GM12872 (cell line): ENCODE results near the gene SNAP47.

Experiments
- TF ChIP-seq, protein P1 (sequence below): IDR thresholded peaks from 3 replicates; pipeline ENCODE4 v1.5.1; 2011; ENCODE audit warnings: low read depth, mild to moderate bottlenecking, low read length, moderate library complexity; ENCODE audit not compliant: insufficient read depth

SNAP47 gene

DNA sequence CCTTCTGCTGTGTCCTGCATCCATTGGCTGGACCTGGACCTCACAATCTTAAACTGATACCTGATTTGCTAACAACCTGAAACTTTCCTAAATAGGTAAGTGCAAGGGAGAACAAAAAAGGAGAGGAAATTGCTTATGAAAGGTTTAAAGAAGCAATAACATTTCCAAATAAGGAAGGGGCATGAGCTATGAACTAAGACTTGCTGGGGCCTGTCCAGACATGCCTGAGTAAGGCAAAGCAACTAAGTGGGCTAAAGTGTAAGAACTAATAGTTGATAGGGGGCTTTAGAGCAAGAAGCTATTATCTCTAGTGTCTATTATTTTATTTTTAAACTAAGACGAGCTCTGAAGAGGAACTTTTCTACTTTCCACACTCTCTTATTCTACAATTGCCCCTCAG, 11.8 kb upstream of the SNAP47 start:
- TF ChIP-seq, protein P1, sequence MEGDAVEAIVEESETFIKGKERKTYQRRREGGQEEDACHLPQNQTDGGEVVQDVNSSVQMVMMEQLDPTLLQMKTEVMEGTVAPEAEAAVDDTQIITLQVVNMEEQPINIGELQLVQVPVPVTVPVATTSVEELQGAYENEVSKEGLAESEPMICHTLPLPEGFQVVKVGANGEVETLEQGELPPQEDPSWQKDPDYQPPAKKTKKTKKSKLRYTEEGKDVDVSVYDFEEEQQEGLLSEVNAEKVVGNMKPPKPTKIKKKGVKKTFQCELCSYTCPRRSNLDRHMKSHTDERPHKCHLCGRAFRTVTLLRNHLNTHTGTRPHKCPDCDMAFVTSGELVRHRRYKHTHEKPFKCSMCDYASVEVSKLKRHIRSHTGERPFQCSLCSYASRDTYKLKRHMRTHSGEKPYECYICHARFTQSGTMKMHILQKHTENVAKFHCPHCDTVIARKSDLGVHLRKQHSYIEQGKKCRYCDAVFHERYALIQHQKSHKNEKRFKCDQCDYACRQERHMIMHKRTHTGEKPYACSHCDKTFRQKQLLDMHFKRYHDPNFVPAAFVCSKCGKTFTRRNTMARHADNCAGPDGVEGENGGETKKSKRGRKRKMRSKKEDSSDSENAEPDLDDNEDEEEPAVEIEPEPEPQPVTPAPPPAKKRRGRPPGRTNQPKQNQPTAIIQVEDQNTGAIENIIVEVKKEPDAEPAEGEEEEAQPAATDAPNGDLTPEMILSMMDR, result no peak

DNA sequence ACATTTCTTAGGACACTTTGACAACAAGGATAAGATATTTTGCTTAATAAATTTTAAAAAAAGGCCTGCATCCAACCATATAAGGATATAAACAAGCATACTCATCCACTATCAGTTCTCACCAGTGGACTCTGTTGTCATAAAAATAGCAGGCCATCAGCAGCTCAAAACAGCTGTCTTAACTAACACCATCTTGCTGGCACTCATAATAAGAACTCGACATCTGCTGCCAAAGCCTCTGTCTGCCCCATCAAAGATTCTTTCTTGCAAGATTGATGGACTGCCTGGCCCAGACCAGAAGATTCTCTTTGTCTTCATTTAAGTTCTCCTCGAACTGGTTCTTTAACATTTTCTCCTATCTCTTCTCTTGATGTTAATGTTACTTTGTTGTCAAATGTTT, 10.2 kb upstream of the SNAP47 start:
- TF ChIP-seq, protein P1, result no peak

DNA sequence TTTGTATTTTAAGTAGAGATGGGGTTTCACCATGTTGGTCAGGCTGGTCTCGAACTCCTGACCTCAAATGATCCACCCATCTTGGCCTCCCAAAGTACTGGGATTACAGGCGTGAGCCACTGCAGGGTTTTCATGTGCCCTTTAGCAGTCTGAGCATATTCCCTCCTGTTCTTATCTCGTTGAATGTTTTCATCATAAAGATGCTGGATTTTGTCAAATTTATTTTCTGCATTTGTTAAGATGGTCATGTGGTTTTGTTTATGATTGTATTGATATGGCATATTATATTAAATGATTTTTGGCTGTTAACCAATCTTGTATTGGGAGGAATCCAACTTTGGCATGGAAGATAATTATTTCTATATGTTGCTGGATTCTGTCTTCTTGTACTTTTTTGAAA, 8.9 kb upstream of the SNAP47 start:
- TF ChIP-seq, protein P1, result no peak

DNA sequence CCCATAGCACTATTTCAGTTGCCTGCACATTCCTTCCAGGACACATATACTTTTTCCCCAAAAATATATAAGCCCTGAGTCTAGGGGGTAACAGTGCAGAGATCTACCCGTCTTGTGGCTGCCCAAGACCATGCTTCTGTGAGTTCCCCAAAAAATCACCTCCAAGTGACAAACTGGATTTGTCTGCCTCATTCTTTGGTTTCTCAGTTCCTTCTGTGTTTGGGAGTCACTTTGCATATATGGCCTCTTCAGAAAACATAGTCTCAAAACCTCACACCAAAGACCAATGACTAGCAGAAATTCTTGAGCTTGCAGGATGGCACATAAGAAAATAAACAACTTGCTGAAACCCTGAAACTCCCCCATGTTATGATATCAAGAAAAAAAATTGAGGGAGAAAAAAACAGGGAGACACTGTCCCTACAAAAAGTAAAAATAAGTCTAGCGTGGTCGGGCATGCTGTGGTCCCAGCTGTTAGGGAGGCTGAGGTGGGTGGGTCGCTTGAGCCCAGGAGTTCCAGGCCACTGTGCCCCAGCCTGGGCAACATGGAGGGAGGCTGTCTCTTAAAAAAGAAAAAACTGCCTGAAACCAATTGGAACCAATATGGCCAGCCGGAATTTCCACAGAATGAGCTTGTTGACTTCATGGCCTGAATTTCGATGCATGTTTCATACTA, 8.2 kb upstream of the SNAP47 start:
- TF ChIP-seq, protein P1, result no peak

DNA sequence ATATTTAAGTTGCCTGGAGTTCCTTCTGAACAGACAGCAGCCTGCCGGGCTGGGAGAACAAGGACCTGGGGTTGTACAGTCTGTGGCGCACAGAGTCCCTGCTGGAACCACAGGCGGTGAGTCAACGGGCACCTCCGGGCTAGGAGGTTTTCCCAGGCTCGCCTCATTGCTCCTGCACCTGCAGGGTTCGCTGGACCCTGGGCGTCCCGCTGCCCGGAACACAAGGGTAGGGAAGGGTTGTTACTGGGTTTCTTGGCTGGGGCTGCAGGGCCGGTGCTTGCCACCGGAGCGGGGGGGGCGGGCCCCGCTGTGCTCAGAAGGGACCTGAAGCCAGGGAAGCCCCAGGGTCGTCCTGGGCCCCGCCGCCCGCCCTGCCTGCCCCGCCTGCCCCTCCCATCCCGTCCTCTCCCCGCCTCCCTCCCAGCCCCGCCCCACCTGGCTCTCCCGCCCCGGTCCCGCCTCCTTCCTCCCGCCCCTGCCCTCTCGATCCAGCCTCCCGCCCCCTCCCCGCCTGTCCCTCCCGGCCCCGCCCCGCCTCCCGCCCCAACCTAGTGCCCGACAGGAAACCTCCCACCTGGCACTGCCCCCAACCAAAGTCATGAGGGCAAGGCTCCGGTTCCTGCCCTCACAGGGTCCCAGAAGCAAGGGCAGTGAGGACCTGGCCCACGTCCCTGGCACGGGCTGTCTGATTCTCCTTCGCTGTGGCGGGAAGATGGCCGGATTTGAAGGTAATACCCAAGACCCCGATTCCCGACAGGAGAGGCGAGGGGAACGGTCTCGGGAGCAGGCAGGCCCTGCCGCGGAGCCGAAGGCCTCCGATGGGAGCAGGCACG, 7.0 kb upstream of the SNAP47 start:
- TF ChIP-seq, protein P1, result no peak

DNA sequence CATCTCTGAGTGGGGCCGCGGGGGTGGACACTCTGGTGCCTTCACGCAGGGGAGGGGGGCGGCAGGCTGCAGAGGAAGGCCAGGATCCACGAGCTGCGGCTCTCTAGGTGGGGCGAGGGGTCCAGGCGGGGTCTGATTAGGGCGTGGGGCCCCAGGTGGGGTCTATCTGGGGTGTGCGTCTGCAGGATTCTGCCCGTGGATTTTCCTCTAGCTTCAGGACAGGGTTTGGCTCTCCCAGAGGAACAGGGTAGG, 6.4 kb upstream of the SNAP47 start:
- TF ChIP-seq, protein P1, result no peak

DNA sequence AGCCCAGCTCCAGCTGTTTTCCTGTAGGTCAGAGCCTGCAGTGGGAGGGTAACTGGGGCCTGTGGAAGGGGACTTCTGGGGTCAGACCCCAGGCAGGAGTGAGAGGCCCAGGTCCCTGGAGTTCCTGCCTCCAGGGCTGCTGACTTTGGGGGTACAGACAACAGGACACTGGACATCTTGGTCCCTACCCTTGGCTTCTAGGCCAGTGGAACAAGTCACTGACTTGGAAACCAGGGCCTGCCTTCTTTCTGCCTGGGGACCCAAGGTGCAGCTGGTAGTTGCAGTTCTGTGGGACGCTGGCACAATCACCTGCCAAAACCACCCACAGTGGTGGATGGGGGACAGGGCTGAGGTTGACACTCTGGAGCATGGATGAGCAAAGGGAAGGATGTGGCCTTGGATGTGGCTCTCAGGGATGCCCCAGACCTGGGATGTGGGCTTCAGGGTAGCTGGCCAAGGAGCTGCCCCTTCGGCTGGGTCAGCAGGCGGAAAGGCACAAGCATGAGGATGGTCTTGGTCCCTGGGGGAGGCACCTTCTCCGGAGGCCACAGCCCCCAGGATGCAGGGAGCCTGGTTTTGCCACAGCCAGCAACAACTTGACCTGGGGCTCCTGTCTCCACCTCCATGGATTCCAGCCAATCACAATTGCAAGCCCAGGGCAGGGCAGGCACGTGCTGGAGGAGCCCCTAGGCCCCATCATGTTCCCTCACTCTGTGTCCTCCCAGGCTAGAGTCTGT, 5.9 kb upstream of the SNAP47 start:
- TF ChIP-seq, protein P1, result no peak
